ENCODE measurements around the gene STX2.

- TF ChIP-seq CTCF (IDR thresholded peaks at IDR 0.05) (no peak), POLR2AphosphoS5 (IDR thresholded peaks at IDR 0.05) (no peak), EP300 (IDR thresholded peaks at IDR 0.05; ENCODE audit: low read depth) (no peak), POLR2A (IDR thresholded peaks at IDR 0.05) (no peak)
These were observed 24.2 kb upstream of the STX2 start for GRCh38 chr12:130863298-130863697.
